ENCODE data around the gene METTL24. TPM values are rescaled to one million over a fixed set of nuclear protein-coding genes. Genes with fewer than 3 reads are reported as not detected.
"Not testable (repeated sequence)": the region's sequence is repeated elsewhere in the genome, so short reads cannot be mapped to it uniquely, and the experiment has no call there.

The METTL24 gene
- total RNA-seq, 4 donors from 2014 or later, result not detected

DNA sequence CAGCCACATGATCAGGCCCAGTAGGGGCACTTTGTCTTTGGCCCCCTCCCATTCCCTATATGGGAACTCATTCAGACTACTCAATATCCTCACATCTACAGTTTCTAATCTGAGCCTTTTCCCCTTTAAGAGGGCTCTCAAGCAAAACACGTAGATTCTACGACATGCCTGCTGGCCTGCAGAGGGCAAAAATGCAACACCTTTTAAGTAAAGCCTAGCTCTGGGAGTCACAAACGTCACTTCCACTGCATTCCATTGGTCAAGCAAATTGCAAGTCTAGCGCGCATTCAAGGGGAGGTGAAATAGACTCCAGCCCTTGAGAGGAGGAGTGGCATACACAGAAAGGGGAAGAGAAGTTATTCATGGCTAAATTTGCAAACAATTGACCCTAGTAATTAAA, 107.3 kb downstream of the METTL24 start:
- Histone ChIP-seq H3K27ac (no peak overlapping the region), H3K36me3 (no peaks in the 10 kb centered on the region), H3K4me3 (no peak overlapping the region), H3K27me3 (no peaks in the 10 kb centered on the region), H3K4me1 (no peaks in the 10 kb centered on the region), H3K9me3 (no peaks in the 10 kb centered on the region)
- in situ Hi-C loops (cut with MboI; ENCODE audit: low sequenced_read_pairs in 4 of 4) (no loop called here), intact Hi-C loops (cut with DNase I; ENCODE audit: low total_unique reads) (no loop called here)
- ATAC-seq (no peak), DNase-seq (no peak)
- no peak for TF ChIP-seq POLR2A (IDR thresholded peaks at IDR 0.05)
- TF ChIP-seq, protein P1, sequence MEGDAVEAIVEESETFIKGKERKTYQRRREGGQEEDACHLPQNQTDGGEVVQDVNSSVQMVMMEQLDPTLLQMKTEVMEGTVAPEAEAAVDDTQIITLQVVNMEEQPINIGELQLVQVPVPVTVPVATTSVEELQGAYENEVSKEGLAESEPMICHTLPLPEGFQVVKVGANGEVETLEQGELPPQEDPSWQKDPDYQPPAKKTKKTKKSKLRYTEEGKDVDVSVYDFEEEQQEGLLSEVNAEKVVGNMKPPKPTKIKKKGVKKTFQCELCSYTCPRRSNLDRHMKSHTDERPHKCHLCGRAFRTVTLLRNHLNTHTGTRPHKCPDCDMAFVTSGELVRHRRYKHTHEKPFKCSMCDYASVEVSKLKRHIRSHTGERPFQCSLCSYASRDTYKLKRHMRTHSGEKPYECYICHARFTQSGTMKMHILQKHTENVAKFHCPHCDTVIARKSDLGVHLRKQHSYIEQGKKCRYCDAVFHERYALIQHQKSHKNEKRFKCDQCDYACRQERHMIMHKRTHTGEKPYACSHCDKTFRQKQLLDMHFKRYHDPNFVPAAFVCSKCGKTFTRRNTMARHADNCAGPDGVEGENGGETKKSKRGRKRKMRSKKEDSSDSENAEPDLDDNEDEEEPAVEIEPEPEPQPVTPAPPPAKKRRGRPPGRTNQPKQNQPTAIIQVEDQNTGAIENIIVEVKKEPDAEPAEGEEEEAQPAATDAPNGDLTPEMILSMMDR (IDR thresholded peaks at IDR 0.05 in 4 of 5, conservative IDR thresholded peaks at IDR 0.05 in 1 of 5), result no peak

DNA sequence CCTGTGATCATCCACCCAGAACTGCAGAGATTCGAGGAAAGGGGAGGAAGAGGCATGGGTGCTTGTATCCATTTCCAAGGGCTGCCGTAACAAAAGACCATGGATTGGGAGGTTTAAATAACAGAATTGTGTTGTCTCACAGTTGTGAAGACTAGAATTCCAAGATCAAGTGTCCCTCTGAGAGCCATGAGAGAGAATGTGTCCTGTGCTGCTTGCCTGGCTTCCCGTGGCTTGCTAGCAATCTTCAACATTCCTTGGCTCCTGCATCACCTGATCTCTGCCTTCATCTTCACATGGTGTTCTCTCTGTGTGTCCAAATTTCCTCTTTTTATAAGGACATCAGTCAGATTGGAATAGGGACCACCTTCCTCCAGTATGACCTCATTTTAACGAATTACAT, 108.1 kb downstream of the METTL24 start:
- Histone ChIP-seq H3K36me3 (no peaks in the 10 kb centered on the region), H3K9me3 (no peaks in the 10 kb centered on the region), H3K4me1 (no peaks in the 10 kb centered on the region), H3K27me3 (no peaks in the 10 kb centered on the region), H3K4me3 (no peak overlapping the region), H3K27ac (no peak overlapping the region)
- intact Hi-C loops (cut with DNase I; ENCODE audit: low total_unique reads), result no loop called here
- DNase-seq, result no peak
- no peak for ATAC-seq
- in situ Hi-C loops (cut with MboI; ENCODE audit: low sequenced_read_pairs in 4 of 4), result no loop called here
- no peak for TF ChIP-seq POLR2A (IDR thresholded peaks at IDR 0.05)
- TF ChIP-seq, protein P1 (IDR thresholded peaks at IDR 0.05 in 4 of 5, conservative IDR thresholded peaks at IDR 0.05 in 1 of 5), result no peak

DNA sequence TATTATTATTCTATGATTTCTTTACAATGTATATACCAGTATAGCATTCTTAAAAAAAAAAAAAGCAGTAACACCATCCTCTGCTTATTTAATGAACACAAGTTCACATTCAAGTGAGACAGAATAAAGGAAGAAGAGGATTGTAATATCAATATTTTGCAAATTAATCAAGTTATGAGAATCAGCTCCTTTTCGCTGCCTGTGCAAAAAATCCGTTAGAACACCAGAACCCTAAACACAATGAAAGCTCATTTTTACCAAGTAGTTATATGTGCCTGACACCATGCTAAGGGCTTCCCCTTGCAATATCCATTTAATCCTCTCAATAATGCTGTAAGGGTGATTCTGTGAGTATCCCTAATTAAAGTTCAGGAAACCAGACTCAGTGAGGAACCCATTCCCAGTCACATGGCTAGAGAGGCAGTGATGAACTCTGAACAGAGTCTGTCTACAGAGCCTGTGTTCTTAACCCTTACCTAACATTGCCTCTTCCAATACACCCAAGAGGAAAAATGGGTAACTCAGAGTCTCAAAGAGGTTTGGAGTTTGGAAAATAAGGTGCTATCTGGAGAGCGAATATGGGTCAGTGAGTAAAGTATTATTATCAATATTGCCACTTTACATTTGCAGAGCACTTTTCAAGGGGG, 111.1 kb downstream of the METTL24 start:
- ATAC-seq (no peak), DNase-seq (no peak)
- in situ Hi-C loops (cut with MboI; ENCODE audit: low sequenced_read_pairs in 4 of 4) (no loop called here), intact Hi-C loops (cut with DNase I; ENCODE audit: low total_unique reads) (no loop called here)
- no peak overlapping the region for H3K4me3 ChIP-seq
- H3K4me1 ChIP-seq, result no peaks in the 10 kb centered on the region
- H3K9me3 ChIP-seq, result no peaks in the 10 kb centered on the region
- H3K27me3 ChIP-seq, result no peaks in the 10 kb centered on the region
- H3K27ac ChIP-seq, result no peak overlapping the region
- no peak for TF ChIP-seq POLR2A (IDR thresholded peaks at IDR 0.05)
- TF ChIP-seq, protein P1 (IDR thresholded peaks at IDR 0.05 in 4 of 5, conservative IDR thresholded peaks at IDR 0.05 in 1 of 5), result no peak
- no peaks in the 10 kb centered on the region for H3K36me3 ChIP-seq

DNA sequence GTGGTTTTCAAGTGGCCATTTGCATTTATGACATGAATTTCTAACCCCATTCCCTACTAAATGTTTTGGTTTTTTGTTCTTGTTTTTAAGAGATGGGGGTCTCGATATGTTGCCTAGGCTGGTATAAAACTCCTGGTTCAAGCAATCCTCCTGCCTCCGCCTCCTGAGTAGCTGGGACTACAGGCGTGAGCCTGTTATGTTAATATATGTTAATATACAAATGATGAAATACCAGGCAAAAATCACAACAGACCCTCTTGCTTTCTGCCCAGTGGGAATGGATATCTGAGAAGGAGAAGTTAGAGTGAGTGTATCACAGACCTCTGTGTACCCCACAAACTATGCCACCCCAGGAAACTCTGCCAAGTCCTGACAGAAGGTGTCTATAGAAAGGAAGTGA, 111.8 kb downstream of the METTL24 start:
- H3K9me3 ChIP-seq, result no peaks in the 10 kb centered on the region
- intact Hi-C loops (cut with DNase I; ENCODE audit: low total_unique reads) (no loop called here), in situ Hi-C loops (cut with MboI; ENCODE audit: low sequenced_read_pairs in 4 of 4) (no loop called here)
- no peaks in the 10 kb centered on the region for H3K27me3 ChIP-seq
- TF ChIP-seq POLR2A (IDR thresholded peaks at IDR 0.05), result no peak
- TF ChIP-seq, protein P1 (IDR thresholded peaks at IDR 0.05 in 4 of 5, conservative IDR thresholded peaks at IDR 0.05 in 1 of 5), result no peak
- no peaks in the 10 kb centered on the region for H3K4me1 ChIP-seq
- ATAC-seq (no peak), DNase-seq (no peak)
- no peak overlapping the region for H3K27ac ChIP-seq
- no peak overlapping the region for H3K4me3 ChIP-seq
- no peaks in the 10 kb centered on the region for H3K36me3 ChIP-seq

DNA sequence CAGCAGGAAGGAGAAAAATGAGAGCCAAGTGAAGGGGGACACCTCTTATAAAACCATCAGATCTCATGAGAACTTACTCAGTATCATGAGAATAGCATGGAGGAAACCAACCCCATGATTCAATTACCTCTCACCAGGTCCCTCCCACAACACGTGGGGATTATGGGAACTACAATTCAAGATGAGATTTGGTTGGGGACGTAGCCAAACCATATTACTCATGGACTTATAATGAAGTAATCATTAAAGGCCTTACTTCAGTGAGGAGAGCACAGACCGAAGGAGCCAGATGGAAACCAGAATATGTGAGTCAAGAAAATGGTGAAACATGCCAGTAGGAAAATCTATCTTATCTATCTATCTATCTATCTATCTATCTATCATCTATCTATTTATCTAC, 113.5 kb downstream of the METTL24 start:
- H3K9me3 ChIP-seq; DNase-seq; H3K36me3 ChIP-seq; in situ Hi-C loops (cut with MboI; ENCODE audit: low sequenced_read_pairs in 4 of 4); H3K4me3 ChIP-seq; H3K27ac ChIP-seq; H3K4me1 ChIP-seq; H3K27me3 ChIP-seq; intact Hi-C loops (cut with DNase I; ENCODE audit: low total_unique reads); ATAC-seq: not testable (repeated sequence)
